K562 (cell line): ENCODE results near the gene ZNRF3. TPM values are rescaled to one million over a fixed set of nuclear protein-coding genes. Genes with fewer than 3 reads are reported as not detected.

Experiments
- ATAC-seq: fragments of 200-7000 bp; cut with Tn5 transposase; 3 replicates; pipeline ENCODE4 v1.9.1; 2020; ENCODE audit warnings: moderate library complexity
- BruUV-seq: library from RNA; stranded (reverse); fragments of 400-500 nt; replicated peaks from 2 replicates; lab custom pipeline; 2021; lab: Mats Ljungman, UMichigan
- CTCF ChIA-PET: fragments of 300-600 bp; formaldehyde crosslinking; extraction: SDS; loops from one replicate; lab custom pipeline; 2021; ENCODE audit warnings: low intra/inter-chr PET ratio; lab: Yijun Ruan, JAX
- POLR2A ChIA-PET: fragments of 300-600, 350-650 bp; sonication (Branson Sonifier 250); formaldehyde crosslinking; extraction: SDS; loops from one replicate; lab custom pipeline; 2021; ENCODE audit warnings: antibody characterized with exemption, inconsistent platforms; lab: Yijun Ruan, JAX
- DNase-seq, 4 experiments: peaks; one replicate each; pipeline versions ENCODE4 v3.0.0 to v3.0.0-alpha.2; 2011 to 2018; ENCODE audit warnings: low spot score in 3 of 4, mixed read lengths in 3 of 4; ENCODE audit errors: extremely low read depth in 1 of 4
- FAIRE-seq: peaks from 2 replicates; lab custom pipeline; 2011; peaks lifted over from hg19 to GRCh38; lab: Jason Lieb, UNC
- H2AFZ ChIP-seq: 2 replicates; pipeline ENCODE4 v1.6.0; 2011; ENCODE audit warnings: low read depth, low read length, control low read depth, inconsistent platforms
- H3K27ac ChIP-seq: fragments of 200-600 bp; 3 replicates; pipeline ENCODE4 v1.8.0; 2011; ENCODE audit warnings: low read depth, mild to moderate bottlenecking, control low read depth, inconsistent platforms, low read length, moderate library complexity, mixed read lengths; ENCODE audit errors: extremely low read depth
- H3K27me3 ChIP-seq, 2 experiments: fragments of 300-600 bp in 1 of 2; 2 replicates in 1 of 2; 3 replicates in 1 of 2; pipeline versions ENCODE4 v1.6.0 to v1.8.0; 2011; ENCODE audit warnings: inconsistent platforms in 2 of 2, low read length in 2 of 2, mild to moderate bottlenecking in 1 of 2, mixed read lengths in 1 of 2, moderate library complexity in 1 of 2; ENCODE audit not compliant: control insufficient read depth in 2 of 2, insufficient read depth in 2 of 2
- H3K36me3 ChIP-seq: fragments of 300-600 bp; 3 replicates; pipeline ENCODE4 v1.8.0; 2011; ENCODE audit warnings: mild to moderate bottlenecking, low read length, inconsistent platforms; ENCODE audit not compliant: control insufficient read depth, insufficient read depth
- H3K4me1 ChIP-seq, 2 experiments: fragments of 200-600 bp in 1 of 2; replicated peaks in 1 of 2; 2 replicates in 1 of 2; 3 replicates in 1 of 2; pipeline versions ENCODE4 v1.5.1 to v1.8.0; 2011; ENCODE audit warnings: inconsistent platforms in 2 of 2, low read length in 2 of 2, mild to moderate bottlenecking in 1 of 2, mixed read lengths in 1 of 2, moderate library complexity in 1 of 2; ENCODE audit not compliant: control insufficient read depth in 2 of 2, insufficient read depth in 2 of 2
- H3K4me2 ChIP-seq: 2 replicates; pipeline ENCODE4 v1.6.1; 2011; ENCODE audit warnings: low read length, control low read depth, inconsistent platforms, mixed read lengths; ENCODE audit not compliant: insufficient read depth
- H3K4me3 ChIP-seq: fragments of 200-600 bp; sonication (generic), shearing (Covaris generic); 2 replicates; pipeline ENCODE4 v1.5.1; 2016; ENCODE audit warnings: control low read depth, inconsistent platforms
- H3K79me2 ChIP-seq: fragments of 200-600 bp; 3 replicates; pipeline ENCODE4 v1.8.0; 2011; ENCODE audit warnings: low read length, inconsistent platforms; ENCODE audit not compliant: control insufficient read depth, insufficient read depth
- H3K9ac ChIP-seq, 2 experiments: 2 replicates each; pipeline versions ENCODE4 v1.6.0 to v1.6.1; 2011; ENCODE audit warnings: low read depth in 2 of 2, low read length in 2 of 2, control low read depth in 1 of 2, inconsistent platforms in 1 of 2, mild to moderate bottlenecking in 1 of 2, mixed read lengths in 1 of 2; ENCODE audit not compliant: insufficient read depth in 1 of 2
- H3K9me1 ChIP-seq: one replicate; pipeline ENCODE4 v1.6.0; 2011; ENCODE audit warnings: inconsistent platforms, mild to moderate bottlenecking, low read length, moderate library complexity; ENCODE audit not compliant: control insufficient read depth, insufficient read depth
- H3K9me3 ChIP-seq: replicated peaks from 2 replicates; pipeline ENCODE4 v1.5.1; 2011; ENCODE audit warnings: low read depth, low read length, inconsistent platforms; ENCODE audit not compliant: control insufficient read depth, insufficient read depth
- H4K20me1 ChIP-seq: replicated peaks from 2 replicates; pipeline ENCODE4 v1.6.1; 2011; ENCODE audit warnings: low read length, inconsistent platforms, mixed read lengths; ENCODE audit not compliant: control insufficient read depth, insufficient read depth
- ASH1L ChIP-seq: fragments of 450-650 bp; IDR thresholded peaks from 2 replicates; pipeline ENCODE4 v1.6.1; 2018; ENCODE audit warnings: borderline replicate concordance, mild to moderate bottlenecking, low read depth; ENCODE audit not compliant: partially characterized antibody
- CEBPB ChIP-seq: fragments of 450-650 bp; IDR thresholded peaks from 2 replicates; pipeline ENCODE4 v1.6.1; 2016; ENCODE audit warnings: missing genetic modification characterization, missing compliant biosample characterization
- MED1 ChIP-seq: sonication (generic); formaldehyde crosslinking; IDR thresholded peaks from 2 replicates; pipeline ENCODE4 v1.8.1; 2023; ENCODE audit warnings: missing genetic modification reagents, borderline replicate concordance
- NR1H2 ChIP-seq: sonication (generic); formaldehyde crosslinking; IDR thresholded peaks from 2 replicates; pipeline ENCODE4 v1.4.0; 2020; ENCODE audit warnings: mild to moderate bottlenecking, missing genetic modification reagents
- PHB ChIP-seq: fragments of 250-450 bp; sonication (Bioruptor Pico); IDR thresholded peaks from 2 replicates; pipeline ENCODE4 v1.5.0; 2021
- STAT5A ChIP-seq: IDR thresholded peaks from 2 replicates; pipeline ENCODE4 v1.6.1; 2012; ENCODE audit warnings: low read length, inconsistent platforms, borderline replicate concordance
- ZKSCAN8 ChIP-seq: fragments of 200-800 bp; sonication (Bioruptor generic); IDR thresholded peaks from 2 replicates; pipeline ENCODE4 v1.6.1; 2016; ENCODE audit warnings: missing genetic modification characterization, missing compliant biosample characterization
- ZNF140 ChIP-seq: fragments of 250-450 bp; sonication (Bioruptor Pico); IDR thresholded peaks from 2 replicates; pipeline ENCODE4 v1.8.0; 2021; ENCODE audit warnings: moderate library complexity, mild to moderate bottlenecking, inconsistent platforms
- ZNF324 ChIP-seq: fragments of 250-450 bp; sonication (Bioruptor Pico); IDR thresholded peaks from 2 replicates; pipeline ENCODE4 v1.4.0; 2020; ENCODE audit warnings: mild to moderate bottlenecking
- ZNF589 ChIP-seq: fragments of 200-800 bp; sonication (Bioruptor generic); IDR thresholded peaks from 2 replicates; pipeline ENCODE4 v1.6.1; 2016; ENCODE audit warnings: low read depth, missing genetic modification characterization, missing compliant biosample characterization
- WGBS: fragments of 100-300 bp; shearing (Covaris generic); methylation state at CpG from one replicate; pipeline ENCODE4 v1.1.6; 2016; ENCODE audit warnings: low coverage, mixed read lengths; ENCODE audit not compliant: insufficient coverage; ENCODE audit errors: missing lambda C conversion rate; 5-methylcytosine and 5-hydroxymethylcytosine counted together
- in situ Hi-C: fragments of 300-500 bp; cut with MboI; formaldehyde crosslinking; loops from 4 replicates; pipeline ENCODE4 v1.15.0; 2018; ENCODE audit warnings: inconsistent platforms, mixed read lengths
- intact Hi-C: fragments of 100-400 bp; cut with micrococcal nuclease; formaldehyde crosslinking; loops from 2 replicates; pipeline ENCODE4 v1.14.2; 2022
- polyA plus RNA-seq, 8 experiments: library from polyadenylated mRNA; depleted of rRNA in 4 of 8; stranded (reverse) in 5 of 8; unstranded in 3 of 8; fragments of >200 nt; fragmentation: Nextera tagmentation in 2 of 8; fragmentation: Illumina TruSeq in 1 of 8; extraction: Ambion mirVana in 2 of 8; extraction: Trizol in 1 of 8; gene quantifications; 2 replicates each; pipeline versions ENCODE4 v1.2.1 to v1.2.3, GENCODE V29; 2011 to 2014; ENCODE audit warnings: inconsistent platforms in 1 of 8, missing spikeins in 1 of 8
- total RNA-seq, 7 experiments: library from RNA; depleted of rRNA in 6 of 7; stranded (reverse); fragments of >200 nt in 6 of 7; fragmentation: Illumina TruSeq in 2 of 7; extraction: Trizol in 2 of 7; gene quantifications; 2 replicates each; pipeline versions ENCODE4 v1.2.1 to v1.2.3, GENCODE V29; 2011 to 2021; ENCODE audit warnings: low replicate concordance in 1 of 7
- TF ChIP-seq, protein P1 (sequence below): fragments of 450-650 bp; IDR thresholded peaks from 2 replicates; pipeline ENCODE4 v1.7.1; 2018; ENCODE audit warnings: mild to moderate bottlenecking, low read depth; ENCODE audit not compliant: partially characterized antibody
- TF ChIP-seq, protein P2 (sequence below), 2 experiments: fragments of 450-650 bp; IDR thresholded peaks; 2 replicates each; pipeline ENCODE4 v1.6.1; 2016; ENCODE audit warnings: mild to moderate bottlenecking in 2 of 2, borderline replicate concordance in 1 of 2, low read depth in 1 of 2, moderate library complexity in 1 of 2

ZNRF3 gene
- total and polyA plus RNA-seq, 9 of the 15 experiments (the other 6 are each of a cell fraction or from before 2014, with no cell fraction given): 0.41 to 5.9 (median 1.7) TPM

GRCh38 chr22:28967163-28967665 is 83.8 kb downstream of the ZNRF3 start:
- 83% methylated on average over 6 of the region's 6 CpGs for WGBS
- POLR2A ChIA-PET: no interaction called here
- no peak for TF ChIP-seq ZNF324 (CRISPR knock-in tag)
- TF ChIP-seq, protein P1, sequence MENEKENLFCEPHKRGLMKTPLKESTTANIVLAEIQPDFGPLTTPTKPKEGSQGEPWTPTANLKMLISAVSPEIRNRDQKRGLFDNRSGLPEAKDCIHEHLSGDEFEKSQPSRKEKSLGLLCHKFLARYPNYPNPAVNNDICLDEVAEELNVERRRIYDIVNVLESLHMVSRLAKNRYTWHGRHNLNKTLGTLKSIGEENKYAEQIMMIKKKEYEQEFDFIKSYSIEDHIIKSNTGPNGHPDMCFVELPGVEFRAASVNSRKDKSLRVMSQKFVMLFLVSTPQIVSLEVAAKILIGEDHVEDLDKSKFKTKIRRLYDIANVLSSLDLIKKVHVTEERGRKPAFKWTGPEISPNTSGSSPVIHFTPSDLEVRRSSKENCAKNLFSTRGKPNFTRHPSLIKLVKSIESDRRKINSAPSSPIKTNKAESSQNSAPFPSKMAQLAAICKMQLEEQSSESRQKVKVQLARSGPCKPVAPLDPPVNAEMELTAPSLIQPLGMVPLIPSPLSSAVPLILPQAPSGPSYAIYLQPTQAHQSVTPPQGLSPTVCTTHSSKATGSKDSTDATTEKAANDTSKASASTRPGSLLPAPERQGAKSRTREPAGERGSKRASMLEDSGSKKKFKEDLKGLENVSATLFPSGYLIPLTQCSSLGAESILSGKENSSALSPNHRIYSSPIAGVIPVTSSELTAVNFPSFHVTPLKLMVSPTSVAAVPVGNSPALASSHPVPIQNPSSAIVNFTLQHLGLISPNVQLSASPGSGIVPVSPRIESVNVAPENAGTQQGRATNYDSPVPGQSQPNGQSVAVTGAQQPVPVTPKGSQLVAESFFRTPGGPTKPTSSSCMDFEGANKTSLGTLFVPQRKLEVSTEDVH: no peak
- TF ChIP-seq PHB (CRISPR knock-in tag): no peak
- no peak for TF ChIP-seq CEBPB (tag)
- no peak for TF ChIP-seq MED1 (CRISPR knock-in tag)
- TF ChIP-seq STAT5A: no peak
- no peak for TF ChIP-seq ZNF589 (CRISPR knock-in tag)
- no peak for TF ChIP-seq ASH1L
- no peak for TF ChIP-seq ZKSCAN8 (CRISPR knock-in tag)
- TF ChIP-seq ZNF140 (CRISPR knock-in tag): no peak
- TF ChIP-seq NR1H2 (CRISPR knock-in tag): no peak
- TF ChIP-seq, protein P2, sequence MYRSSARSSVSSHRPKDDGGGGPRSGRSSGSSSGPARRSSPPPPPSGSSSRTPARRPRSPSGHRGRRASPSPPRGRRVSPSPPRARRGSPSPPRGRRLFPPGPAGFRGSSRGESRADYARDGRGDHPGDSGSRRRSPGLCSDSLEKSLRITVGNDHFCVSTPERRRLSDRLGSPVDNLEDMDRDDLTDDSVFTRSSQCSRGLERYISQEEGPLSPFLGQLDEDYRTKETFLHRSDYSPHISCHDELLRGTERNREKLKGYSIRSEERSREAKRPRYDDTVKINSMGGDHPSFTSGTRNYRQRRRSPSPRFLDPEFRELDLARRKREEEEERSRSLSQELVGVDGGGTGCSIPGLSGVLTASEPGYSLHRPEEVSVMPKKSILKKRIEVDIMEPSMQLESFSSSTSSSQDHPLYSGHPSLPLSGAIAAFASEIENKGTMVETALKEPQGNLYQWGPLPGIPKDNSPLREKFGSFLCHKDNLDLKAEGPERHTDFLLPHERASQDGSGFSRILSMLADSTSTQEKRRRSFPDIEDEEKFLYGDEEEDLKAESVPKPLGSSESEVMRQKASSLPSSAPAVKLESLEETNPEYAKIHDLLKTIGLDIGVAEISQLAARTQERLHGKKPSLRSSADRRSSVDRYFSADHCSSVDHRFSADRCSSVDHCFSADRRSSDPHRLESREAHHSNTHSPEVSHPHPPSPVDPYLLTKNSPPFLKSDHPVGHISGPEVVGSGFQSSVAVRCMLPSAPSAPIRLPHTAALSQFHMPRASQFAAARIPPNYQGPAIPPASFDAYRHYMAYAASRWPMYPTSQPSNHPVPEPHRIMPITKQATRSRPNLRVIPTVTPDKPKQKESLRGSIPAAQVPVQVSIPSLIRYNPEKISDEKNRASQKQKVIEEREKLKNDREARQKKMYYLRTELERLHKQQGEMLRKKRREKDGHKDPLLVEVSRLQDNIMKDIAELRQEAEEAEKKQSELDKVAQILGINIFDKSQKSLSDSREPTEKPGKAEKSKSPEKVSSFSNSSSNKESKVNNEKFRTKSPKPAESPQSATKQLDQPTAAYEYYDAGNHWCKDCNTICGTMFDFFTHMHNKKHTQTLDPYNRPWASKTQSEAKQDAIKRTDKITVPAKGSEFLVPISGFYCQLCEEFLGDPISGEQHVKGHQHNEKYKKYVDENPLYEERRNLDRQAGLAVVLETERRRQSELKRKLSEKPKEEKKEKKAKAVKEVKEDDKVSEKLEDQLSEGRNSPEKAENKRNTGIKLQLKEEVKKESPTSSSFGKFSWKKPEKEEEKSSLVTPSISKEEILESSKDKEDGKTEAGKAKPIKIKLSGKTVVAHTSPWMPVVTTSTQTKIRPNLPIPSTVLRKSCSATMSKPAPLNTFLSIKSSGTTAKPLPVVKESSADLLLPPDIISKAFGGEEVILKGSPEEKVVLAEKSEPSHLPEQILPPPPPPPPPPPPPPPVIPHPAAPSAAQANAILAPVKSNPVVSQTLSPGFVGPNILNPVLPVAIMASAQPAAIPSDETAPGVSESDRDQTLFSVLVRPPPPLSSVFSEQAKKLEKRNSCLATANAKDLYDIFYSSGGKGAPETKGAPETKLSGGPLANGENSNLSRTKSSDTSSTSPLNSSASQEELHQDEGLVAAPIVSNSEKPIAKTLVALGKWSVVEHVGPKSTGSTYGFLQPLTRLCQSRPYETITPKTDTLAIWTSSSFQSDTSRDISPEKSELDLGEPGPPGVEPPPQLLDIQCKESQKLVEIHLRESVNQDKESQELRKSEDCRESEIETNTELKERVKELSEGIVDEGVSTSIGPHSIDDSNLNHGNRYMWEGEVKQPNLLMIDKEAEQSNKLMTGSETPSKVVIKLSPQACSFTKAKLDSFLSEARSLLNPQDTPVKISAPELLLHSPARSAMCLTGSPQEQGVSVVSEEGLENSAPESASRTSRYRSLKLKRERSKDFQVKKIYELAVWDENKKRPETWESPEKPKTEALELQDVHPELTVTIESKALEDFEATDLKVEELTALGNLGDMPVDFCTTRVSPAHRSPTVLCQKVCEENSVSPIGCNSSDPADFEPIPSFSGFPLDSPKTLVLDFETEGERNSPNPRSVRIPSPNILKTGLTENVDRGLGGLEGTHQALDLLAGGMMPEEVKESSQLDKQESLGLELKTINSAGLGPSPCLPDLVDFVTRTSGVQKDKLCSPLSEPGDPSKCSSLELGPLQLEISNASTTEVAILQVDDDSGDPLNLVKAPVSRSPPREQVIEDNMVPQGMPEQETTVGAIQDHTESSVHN (IDR thresholded peaks at IDR 0.05; ENCODE audit: borderline replicate concordance in 1 of 2, low read depth in 1 of 2): no peak

More at GRCh38 chr22:28967163-28967665, 83.8 kb downstream of the ZNRF3 start:
- no peaks in the 10 kb centered on the region for H3K36me3 ChIP-seq
- H3K9ac ChIP-seq: no peak overlapping the region
- no peaks in the 10 kb centered on the region for H3K79me2 ChIP-seq
- intact Hi-C loops: no loop called here
- no peaks in the 10 kb centered on the region for H3K27me3 ChIP-seq
- CTCF ChIA-PET: no interaction called here
- no peak overlapping the region for H2AFZ ChIP-seq
- H3K4me1 ChIP-seq: peaks cover 0 to 2% of the 10 kb centered on the region in 2 experiments; a peak in 1 of 5 replicates
- no TSS peak for BruUV-seq
- ATAC-seq (no peak), FAIRE-seq (no peak), DNase-seq (no peak)
- H3K9me3 ChIP-seq: no peaks in the 10 kb centered on the region
- no peak overlapping the region for H3K4me3 ChIP-seq
- in situ Hi-C loops: no loop called here
- peaks cover 3% of the 10 kb centered on the region; the same call in 1 of the 2 replicates for H4K20me1 ChIP-seq
- H3K27ac ChIP-seq: no peak overlapping the region
- no peaks in the 10 kb centered on the region for H3K9me1 ChIP-seq
- no peak overlapping the region for H3K4me2 ChIP-seq
